ENCODE measurements around the gene NADK2.

Gene NADK2

DNA sequence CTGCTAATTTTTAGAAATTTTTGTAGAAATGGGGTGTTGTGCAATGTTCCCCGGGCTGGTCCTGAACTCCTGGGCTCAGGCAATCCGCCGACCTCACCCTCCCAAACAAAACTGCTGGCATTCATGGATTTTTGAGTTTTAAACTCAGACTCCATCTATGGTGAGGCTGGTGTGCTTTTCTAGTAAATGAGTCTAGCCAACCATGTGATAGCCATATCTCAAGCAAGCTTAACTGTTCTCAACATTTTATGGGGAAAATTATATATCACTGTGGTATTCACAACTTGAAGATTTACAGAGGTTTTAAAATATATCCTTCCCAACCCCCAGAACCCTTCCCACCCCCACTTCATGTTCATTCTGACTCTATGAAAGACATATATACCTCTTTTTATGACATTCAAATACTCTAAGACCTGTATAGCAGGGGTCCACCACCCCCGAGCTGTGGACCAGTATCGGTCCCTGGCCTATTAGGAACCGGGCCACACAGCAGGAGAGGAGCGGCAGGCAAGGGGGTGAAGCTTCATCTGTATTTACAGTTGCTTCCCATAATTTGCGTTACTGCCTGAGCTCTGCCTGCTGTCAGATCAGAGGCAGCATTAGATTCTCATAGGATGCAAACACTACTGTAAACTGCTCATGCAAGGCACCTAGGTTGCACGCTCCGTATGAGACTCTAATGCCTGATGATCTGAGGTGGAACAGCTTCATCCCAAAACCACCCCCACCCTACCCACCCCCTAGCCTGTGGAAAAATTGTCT lies 4.5 kb upstream of the NADK2 start:
- DNase-seq: no peak

- no peak for DNase-seq
Observed at GRCh38 chr5:36244076-36244475, 2.4 kb upstream of the NADK2 start.

DNA sequence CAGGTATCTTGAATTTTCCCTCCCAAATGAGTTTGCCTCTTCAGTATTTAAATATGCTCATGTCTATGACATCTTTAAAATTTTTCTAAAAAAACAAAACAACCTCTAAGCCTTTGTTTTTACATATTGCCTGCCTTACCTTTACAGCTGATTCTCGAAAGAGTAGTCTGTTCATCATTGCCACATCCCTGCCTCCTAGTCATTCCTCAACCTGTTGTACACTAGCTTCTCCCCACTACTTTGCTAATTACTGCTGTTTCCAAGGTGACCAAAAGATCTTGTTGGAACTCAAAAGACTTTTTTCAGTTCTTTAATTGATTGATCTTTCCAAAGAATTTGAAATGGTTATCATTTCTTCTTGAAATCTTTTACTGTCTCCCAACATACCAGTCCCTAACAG lies 1.9 kb upstream of the NADK2 start:
- DNase-seq: no peak

DNA sequence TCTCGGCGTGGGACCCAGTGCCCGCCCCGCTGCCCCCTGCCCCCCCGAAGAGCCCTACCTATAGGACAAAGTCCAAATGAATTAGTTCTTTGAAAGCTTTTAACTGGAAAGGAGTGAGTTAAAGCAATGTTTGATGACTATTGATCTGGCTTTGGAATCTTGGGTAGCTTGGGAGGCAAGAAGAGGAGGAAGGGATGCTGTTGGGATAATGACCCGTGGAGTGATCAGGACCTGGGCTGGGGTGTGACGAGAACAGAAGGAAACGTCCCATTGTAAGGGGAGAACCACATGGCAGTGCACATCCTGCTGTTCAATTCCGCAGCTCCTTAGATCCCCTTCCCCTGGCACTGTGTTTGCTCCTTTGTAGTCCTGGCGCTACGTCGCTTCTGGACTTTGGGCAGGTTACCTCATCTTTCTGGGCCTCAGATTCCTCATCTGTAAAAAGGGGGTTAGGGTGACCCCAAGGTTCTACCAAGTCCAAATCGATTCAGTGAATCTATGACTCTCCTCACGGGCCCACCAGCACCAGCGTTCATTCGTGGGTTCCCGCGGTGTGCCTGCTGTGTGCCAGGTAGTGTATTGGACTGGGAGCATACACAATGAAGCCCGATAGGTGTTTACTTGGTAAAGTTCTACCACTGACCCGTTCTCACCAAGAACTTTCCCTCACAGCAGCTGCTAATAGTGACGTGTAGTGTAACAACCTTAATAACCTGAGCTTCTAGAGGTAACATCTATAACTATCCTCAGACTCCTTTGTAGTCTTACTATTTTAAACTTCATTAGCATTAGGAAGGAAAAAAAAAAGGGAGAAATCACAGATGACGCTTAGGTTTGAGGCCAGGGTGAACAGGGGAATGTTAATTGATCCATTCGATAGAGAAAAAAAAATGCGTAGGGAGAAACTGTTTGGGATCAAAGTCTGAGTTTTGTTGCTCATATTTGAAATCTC lies 1.1 kb upstream of the NADK2 start:
- DNase-seq: no peak

DNA sequence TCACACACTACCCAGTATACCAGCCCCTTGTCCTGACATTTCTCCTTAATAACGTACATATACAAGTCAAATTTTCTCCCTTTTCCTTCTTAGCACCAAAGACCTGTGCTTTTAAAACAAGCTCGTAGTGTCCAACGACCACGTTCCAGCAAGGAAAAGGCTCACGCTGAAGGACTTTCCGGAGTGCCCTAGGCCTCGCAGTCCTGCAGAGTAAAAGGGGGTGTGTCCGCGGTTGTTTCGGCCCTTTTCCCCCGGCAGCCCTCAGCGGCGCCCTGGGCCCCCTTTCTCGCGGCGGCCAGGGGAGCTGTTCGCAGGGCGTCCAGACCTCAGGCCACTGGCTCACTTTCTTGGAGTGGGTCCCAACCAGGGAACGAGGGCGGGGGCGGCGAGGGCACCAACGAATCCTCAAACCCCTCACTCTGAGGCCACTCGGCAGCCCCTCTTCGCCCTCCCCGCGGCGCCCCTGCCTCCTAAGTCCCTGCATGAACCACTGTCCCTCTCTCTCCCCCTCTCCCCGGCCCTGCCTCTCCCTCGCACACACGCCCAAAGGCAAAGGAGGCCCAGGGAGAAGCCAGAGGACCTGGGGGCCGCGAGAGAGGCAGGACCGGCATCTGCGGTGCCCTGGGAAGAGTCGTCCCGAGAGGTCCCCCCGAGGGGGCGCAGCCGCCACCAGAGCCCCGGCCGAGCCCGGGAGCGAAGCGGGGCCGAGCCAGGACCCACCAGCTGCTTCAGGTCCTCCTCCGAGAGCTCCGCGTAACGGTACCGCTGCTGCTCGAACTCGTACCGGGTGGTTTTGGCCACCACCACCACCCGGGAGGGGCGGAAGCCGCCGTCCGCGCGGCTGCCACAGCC lies 720 bp downstream of the NADK2 start:
- peak; percentile 50 to 69 for DNase-seq

DNA sequence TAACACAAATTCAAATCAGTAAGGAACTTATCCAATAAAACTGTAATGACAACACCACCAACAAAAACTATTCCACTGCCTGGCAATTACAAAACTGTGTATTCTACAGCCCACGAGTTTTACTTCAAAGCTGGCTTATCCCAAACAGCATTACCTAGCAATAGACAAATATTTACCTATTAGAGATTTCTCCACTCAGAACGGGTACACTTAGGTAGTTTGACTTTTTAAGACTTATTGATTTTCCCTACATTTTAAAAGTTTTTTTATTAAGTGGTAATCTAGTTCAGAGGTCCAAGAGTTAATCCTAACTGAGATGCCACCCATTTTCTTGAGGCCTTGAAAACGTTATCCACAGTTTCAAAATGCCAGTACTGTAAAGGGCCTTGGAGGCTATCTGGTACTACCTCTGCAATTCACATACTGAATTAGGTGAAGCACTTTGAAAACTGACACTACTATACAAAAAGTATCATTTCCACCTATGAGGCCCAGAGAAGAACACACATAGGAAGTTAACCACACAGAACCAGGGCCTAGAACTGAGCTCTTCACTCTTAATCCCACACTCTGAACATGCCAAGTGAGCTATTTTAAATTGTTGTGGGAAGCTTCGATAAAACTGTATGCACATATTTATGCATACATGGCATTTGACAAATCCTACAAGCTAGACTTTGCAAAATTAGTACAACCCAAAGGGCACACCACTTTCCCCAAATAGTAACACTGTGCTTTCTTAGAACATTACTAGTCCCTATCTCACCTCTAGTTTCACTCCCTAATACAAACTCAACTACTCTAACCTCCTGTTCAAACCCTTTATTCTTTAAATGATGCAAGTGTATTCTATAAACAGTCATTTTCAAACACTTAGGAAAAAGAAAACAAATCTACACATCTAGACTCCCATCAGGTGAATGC lies 2.1 kb downstream of the NADK2 start:
- DNase-seq: no peak

DNA sequence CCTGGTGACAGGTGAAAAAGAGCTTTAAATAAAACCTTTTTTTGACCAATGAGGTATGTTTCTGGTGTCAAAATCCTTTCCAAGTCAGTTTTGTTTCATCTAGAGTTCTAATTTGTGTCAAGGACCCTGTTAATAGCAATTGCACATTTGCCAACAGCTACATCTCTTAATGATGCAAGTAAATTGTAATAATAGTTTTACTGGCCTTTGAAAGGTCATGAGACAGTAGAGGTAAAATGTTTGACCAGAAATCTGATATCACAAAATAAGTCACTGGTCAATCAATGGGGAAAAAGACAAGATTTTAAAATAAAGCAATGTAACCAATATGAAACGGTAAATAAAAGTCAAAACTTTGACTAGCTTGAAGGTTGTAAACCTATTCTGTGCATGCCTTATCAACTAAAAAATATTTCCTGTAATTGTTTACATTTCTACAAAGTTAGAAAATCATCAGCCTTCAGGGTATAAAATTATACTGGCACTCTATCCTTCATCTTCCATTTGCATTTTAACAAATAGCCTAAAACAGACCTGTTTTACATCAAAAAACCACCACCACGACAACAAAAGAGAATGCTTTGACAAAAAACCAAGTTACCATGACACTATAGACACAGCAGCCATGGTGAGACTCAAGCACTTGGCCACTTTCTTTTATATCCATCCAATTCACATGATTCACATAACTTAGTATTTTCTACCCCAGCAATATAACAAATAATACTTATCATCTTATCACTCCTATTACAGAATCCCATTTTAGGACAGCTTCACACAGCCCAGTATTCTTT lies 3.0 kb downstream of the NADK2 start:
- DNase-seq: no peak

- DNase-seq: no peak
Observed at GRCh38 chr5:36237751-36238150, 4.0 kb downstream of the NADK2 start.

DNA sequence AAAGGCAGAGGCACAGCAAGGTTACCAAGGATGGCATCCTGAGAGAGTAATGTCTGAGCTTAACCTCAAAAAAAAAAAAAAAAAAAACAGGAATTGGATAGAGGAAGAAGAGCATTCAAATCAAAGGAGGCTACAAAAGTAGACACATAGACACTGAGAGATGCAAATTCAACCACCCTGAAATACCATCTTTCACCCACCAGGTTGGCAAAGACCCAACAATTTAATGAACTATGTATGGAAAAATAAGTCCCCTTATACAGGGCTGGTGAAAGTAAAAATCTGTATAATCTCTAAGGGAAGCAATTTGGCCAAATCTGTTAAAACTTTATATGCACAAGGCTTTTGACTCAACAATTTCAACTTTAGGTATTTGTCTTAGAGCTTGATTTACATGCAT lies 4.9 kb downstream of the NADK2 start:
- DNase-seq: no peak

- DNase-seq: no peak
Observed at GRCh38 chr5:36232533-36232932, 9.2 kb downstream of the NADK2 start.

GRCh38 chr5:36230151-36230790 lies 11.5 kb downstream of the NADK2 start:
- no peak for DNase-seq

DNA sequence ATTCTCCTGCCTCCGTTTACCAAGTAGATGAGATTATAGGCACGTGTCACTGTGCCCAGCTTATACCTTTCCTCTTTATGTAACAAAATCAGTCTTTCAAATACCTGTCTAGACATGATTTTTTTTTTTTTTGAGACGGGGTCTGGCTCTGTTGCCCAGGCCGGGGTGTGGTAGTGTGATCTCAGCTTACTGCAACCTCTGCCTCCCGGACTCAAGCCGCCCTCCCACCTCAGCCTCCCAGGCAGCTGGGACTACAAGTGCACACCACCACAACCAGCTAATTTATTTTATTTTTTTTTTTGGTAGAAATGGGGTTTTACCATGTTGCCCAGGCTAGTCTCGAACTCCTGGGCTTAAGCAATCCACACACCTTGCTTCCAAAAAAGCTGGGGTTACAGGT lies 13.2 kb downstream of the NADK2 start:
- DNase-seq: no peak

DNA sequence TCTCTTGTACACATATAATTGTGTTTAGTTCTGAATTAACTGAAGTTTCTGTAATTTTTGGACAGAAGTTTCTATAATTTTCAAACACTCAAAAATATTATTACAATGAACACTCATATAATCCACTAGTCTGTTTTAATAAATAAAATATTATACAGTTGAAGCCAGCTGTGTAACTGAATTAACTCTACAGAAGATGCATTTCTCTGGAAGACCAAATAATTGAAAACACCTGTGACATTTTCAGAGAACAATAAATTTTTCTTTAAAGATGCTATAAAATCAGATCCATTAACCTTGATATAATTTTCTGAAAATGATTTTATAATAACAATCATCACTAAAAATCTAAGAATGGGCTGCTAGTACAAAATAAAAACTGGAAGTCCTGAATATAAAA lies 14.7 kb downstream of the NADK2 start:
- no peak for DNase-seq

GRCh38 chr5:36222620-36223019 lies 19.1 kb downstream of the NADK2 start:
- no peak for DNase-seq

GRCh38 chr5:36217988-36218387 lies 23.7 kb downstream of the NADK2 start:
- DNase-seq: no peak

- DNase-seq: no peak
Observed at GRCh38 chr5:36217567-36217966, 24.2 kb downstream of the NADK2 start.

- DNase-seq: no peak
Observed at GRCh38 chr5:36215910-36216309, 25.8 kb downstream of the NADK2 start.

GRCh38 chr5:36214436-36214835 lies 27.3 kb downstream of the NADK2 start:
- DNase-seq: no peak

- no peak for DNase-seq
Observed at GRCh38 chr5:36209664-36210063, 32.1 kb downstream of the NADK2 start.

DNA sequence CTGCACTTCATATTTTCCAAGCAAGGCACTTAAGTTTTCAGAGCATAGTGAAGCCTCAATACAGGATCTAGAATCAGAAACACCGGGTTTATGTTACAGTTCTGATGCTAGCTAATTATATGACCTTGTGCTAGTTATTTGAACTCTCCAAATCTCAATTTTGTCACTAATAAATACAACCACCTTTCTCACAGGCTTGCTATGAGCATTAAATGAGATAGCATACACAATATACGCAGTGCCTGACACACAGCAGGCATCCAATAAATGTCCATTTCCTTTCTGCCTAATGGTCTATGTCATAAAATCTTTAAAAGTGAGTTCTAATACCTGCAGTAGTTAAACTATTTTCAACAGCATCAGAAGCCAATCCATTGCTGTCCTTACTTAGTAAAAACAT lies 32.9 kb downstream of the NADK2 start:
- no peak for DNase-seq

DNA sequence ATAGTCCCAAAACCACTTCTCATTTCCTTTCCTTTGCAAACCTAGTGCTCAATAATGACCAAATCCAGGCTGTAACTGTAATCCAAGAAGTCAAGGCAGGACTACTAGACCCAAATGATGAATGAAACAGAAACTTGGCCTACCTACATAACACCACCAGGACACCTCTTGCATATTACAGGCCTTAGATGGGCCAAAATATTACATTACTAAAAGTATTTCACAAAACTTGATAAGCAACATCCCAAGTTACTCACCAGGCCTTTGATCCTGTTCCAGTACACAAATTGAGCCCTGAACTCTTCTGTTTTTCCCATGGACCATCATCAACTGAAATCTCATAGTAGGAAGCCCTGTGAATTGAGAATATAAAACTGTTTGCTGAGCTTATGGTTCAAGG lies 34.8 kb downstream of the NADK2 start:
- DNase-seq: no peak
